ENCODE results near the gene ITGB2. TPM values are rescaled to one million over a fixed set of nuclear protein-coding genes. Genes with fewer than 3 reads are reported as not detected.

ITGB2 gene
- total RNA-seq, 6 experiments from 2014 or later: 12.9 to 61.8 (median 36.6) TPM

DNA sequence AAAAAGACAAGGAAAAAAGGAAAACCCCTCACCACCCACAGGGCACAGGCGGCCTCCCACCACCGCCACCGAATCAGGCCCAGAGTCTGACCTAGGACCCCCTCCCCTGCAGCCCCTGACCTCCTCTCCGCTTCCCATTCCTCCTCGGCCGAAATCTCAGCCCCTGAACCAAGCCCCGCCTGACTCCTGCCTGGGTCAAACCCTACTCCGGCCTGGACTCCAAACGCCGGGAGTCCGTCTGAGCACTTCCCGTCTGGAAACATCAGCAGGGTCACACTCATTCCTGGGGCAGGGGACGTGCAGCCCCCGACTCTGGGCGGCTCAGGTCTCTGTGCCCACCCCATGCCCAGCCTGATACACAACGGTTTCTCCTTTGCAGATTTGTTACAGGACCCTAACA is 76.4 kb downstream of the ITGB2 start:
- DNase-seq (no peak), ATAC-seq (no peak)
- no peaks in the 10 kb centered on the region for H3K27me3 ChIP-seq
- no peaks in the 10 kb centered on the region for H3K9me3 ChIP-seq
- WGBS (ENCODE audit: insufficient coverage, low coverage, low lambda C conversion rate, missing lambda C conversion rate): 43% methylated on average over 9 of the region's 16 CpGs
- no peak overlapping the region for H3K27ac ChIP-seq
- H3K4me1 ChIP-seq: peaks cover 0 to 3% (median 1%) of the 10 kb centered on the region in 4 donors
- peaks cover 0 to 2% (median under 1%) of the 10 kb centered on the region in 4 donors for H3K36me3 ChIP-seq
- TF ChIP-seq POLR2A (IDR thresholded peaks at IDR 0.05): no peak
- TF ChIP-seq, protein P1, sequence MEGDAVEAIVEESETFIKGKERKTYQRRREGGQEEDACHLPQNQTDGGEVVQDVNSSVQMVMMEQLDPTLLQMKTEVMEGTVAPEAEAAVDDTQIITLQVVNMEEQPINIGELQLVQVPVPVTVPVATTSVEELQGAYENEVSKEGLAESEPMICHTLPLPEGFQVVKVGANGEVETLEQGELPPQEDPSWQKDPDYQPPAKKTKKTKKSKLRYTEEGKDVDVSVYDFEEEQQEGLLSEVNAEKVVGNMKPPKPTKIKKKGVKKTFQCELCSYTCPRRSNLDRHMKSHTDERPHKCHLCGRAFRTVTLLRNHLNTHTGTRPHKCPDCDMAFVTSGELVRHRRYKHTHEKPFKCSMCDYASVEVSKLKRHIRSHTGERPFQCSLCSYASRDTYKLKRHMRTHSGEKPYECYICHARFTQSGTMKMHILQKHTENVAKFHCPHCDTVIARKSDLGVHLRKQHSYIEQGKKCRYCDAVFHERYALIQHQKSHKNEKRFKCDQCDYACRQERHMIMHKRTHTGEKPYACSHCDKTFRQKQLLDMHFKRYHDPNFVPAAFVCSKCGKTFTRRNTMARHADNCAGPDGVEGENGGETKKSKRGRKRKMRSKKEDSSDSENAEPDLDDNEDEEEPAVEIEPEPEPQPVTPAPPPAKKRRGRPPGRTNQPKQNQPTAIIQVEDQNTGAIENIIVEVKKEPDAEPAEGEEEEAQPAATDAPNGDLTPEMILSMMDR (IDR thresholded peaks at IDR 0.05): no peak
- H3K4me3 ChIP-seq: no peak overlapping the region
- intact Hi-C loops (cut with DNase I): no loop called here

DNA sequence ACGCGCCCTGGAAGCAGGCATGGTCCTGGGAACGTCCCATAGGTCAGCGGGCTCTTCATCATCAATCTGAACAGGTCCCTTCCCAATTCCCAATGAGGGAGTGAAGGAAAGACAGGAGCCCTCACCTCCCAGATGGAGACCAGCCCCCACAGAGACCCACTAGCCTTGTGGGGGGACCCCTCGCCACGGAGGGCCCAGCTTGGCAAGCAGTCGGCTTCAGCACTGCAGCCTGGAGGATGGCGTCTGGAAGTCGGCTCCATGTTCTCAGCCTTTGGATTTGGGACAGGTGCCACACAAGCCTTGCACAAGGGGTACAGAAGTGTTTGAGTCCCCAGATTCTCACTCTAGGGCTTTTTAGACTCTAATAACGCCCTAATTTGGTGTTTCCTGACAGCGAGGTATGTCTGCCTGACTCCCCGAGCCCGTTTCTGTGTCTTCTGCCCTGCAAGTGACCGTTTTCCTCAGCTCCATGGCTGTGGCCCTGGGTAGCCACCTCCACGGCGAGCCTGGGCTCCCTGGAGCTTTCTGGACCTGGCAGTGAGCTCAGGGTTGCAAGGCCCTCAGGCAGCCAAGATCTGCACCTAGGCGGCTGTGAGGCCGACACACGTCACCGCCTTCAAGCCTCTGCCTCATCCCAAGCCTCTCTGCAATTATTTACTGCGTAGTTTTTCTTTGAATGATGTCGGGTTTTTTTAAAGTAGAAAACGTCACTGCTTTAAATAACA is 77.8 kb downstream of the ITGB2 start:
- no peaks in the 10 kb centered on the region for H3K27me3 ChIP-seq
- no peaks in the 10 kb centered on the region for H3K9me3 ChIP-seq
- ATAC-seq (no peak), DNase-seq (no peak)
- no peak overlapping the region for H3K27ac ChIP-seq
- TF ChIP-seq, protein P1 (IDR thresholded peaks at IDR 0.05): no peak
- TF ChIP-seq POLR2A (IDR thresholded peaks at IDR 0.05): no peak
- 75% methylated on average over 15 of the region's 23 CpGs for WGBS (ENCODE audit: insufficient coverage, low coverage, low lambda C conversion rate, missing lambda C conversion rate)
- peaks cover 0 to 3% (median 1%) of the 10 kb centered on the region in 4 donors for H3K4me1 ChIP-seq
- H3K4me3 ChIP-seq: no peak overlapping the region
- H3K36me3 ChIP-seq: no peaks in the 10 kb centered on the region
- intact Hi-C loops (cut with DNase I): no loop called here

DNA sequence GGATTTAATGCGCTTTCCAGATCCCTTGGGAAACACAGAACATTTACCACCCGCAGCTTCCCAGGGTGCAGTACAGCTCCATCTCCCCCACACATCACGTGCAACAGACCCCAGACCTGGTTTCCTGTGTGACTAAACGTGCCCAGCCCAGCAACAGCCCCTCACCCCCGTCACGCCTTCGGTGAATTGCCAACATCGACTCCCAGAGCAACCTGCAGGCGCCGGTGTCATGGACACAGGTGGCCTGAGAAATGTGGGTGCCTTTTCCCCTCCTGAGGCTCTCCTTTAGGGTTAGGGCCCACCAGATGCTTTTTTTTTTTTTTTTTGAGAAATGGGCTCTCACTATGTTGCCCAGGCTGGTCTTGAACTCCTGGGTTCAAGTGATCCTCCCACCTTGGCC is 78.6 kb downstream of the ITGB2 start:
- H3K36me3 ChIP-seq: no peaks in the 10 kb centered on the region
- 74% methylated on average over 10 of the region's 10 CpGs for WGBS (ENCODE audit: insufficient coverage, low coverage, low lambda C conversion rate, missing lambda C conversion rate)
- H3K9me3 ChIP-seq: no peaks in the 10 kb centered on the region
- TF ChIP-seq, protein P1 (IDR thresholded peaks at IDR 0.05): no peak
- TF ChIP-seq POLR2A (IDR thresholded peaks at IDR 0.05): no peak
- DNase-seq (no peak), ATAC-seq (no peak)
- intact Hi-C loops (cut with DNase I): no loop called here
- no peaks in the 10 kb centered on the region for H3K27me3 ChIP-seq
- H3K27ac ChIP-seq: no peak overlapping the region
- H3K4me1 ChIP-seq: peaks cover 0 to 3% (median 1%) of the 10 kb centered on the region in 4 donors
- no peak overlapping the region for H3K4me3 ChIP-seq

DNA sequence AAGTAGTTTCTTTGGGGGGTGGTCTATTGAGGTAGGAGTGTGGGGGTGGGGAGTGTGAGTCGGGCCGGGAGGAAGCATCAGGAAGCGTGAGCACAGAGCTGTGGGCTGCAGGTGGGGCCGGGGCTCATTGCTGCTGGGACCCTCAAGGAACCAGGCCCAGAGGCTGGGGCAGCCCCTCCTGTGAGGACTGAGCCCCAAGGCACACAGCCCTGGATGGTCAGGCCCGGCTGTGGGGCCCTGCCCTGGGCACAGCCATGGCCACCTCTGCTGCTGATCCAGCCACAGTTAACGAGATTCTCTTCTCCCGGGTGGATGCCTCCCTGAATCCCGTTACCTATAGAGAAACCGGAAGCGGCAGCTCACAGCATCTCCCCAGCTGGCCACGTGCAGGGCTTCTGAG is 79.9 kb downstream of the ITGB2 start:
- no peaks in the 10 kb centered on the region for H3K27me3 ChIP-seq
- DNase-seq (no peak), ATAC-seq (no peak)
- H3K27ac ChIP-seq: no peak overlapping the region
- no peaks in the 10 kb centered on the region for H3K36me3 ChIP-seq
- H3K4me1 ChIP-seq: no peaks in the 10 kb centered on the region
- 79% methylated on average over 5 of the region's 11 CpGs for WGBS (ENCODE audit: insufficient coverage, low coverage, low lambda C conversion rate, missing lambda C conversion rate)
- intact Hi-C loops (cut with DNase I): no loop called here
- no peak overlapping the region for H3K4me3 ChIP-seq
- H3K9me3 ChIP-seq: no peaks in the 10 kb centered on the region
- TF ChIP-seq, protein P1 (IDR thresholded peaks at IDR 0.05): no peak
- TF ChIP-seq POLR2A (IDR thresholded peaks at IDR 0.05): no peak
